GM19193 (cell line): ENCODE data around the gene ZNF500.

Experiments used
- POLR2A ChIP-seq: IDR thresholded peaks from 4 replicates; pipeline ENCODE4 v1.6.1; 2011; ENCODE audit not compliant: insufficient read depth, insufficient read length; ENCODE audit errors: extremely low read depth

ZNF500 gene

GRCh38 chr16:4766875-4767628 is at the start of gene ZNF500:
Gene ZNF500 (minus strand): TSS chr16:4767162. CDS start chr16:4765978, 1,184 bp downstream.
- TF ChIP-seq POLR2A = peak; percentile 68

- TF ChIP-seq POLR2A = no peak
Observed at GRCh38 chr16:4814542-4815173, 47.7 kb upstream of the ZNF500 start.

GRCh38 chr16:4814046-4814445 is 47.1 kb upstream of the ZNF500 start:
- TF ChIP-seq POLR2A = no peak

- no peak for TF ChIP-seq POLR2A
Observed at GRCh38 chr16:4813251-4814003, 46.5 kb upstream of the ZNF500 start.

GRCh38 chr16:4811773-4812172 is 44.8 kb upstream of the ZNF500 start:
- TF ChIP-seq POLR2A = no peak

- TF ChIP-seq POLR2A = no peak
Observed at GRCh38 chr16:4811242-4811641, 44.3 kb upstream of the ZNF500 start.

- no peak for TF ChIP-seq POLR2A
Observed at GRCh38 chr16:4806280-4806679, 39.3 kb upstream of the ZNF500 start.

GRCh38 chr16:4805231-4805630 is 38.3 kb upstream of the ZNF500 start:
- no peak for TF ChIP-seq POLR2A

GRCh38 chr16:4803898-4804762 is 37.2 kb upstream of the ZNF500 start:
- no peak for TF ChIP-seq POLR2A

- no peak for TF ChIP-seq POLR2A
Observed at GRCh38 chr16:4803401-4803844, 36.5 kb upstream of the ZNF500 start.

GRCh38 chr16:4802659-4803287 is 35.8 kb upstream of the ZNF500 start:
- no peak for TF ChIP-seq POLR2A

- TF ChIP-seq POLR2A = no peak
Observed at GRCh38 chr16:4801962-4802658, 35.1 kb upstream of the ZNF500 start, which contains the start of gene ROGDI. Gene ROGDI (minus strand): TSS chr16:4802633. CDS start chr16:4802571, 62 bp downstream.
